NB4 (cell line): Measurements from ENCODE around the gene KIAA1217.

Experiments
- DNase-seq: peaks from one replicate; pipeline ENCODE4 v3.0.0; 2010; ENCODE audit warnings: low read depth
- H3K4me3 ChIP-seq: one replicate; pipeline ENCODE4 v1.5.1; 2011; ENCODE audit warnings: mild to moderate bottlenecking, low read depth, low read length, moderate library complexity
- MAX ChIP-seq: IDR thresholded peaks from 2 replicates; pipeline ENCODE4 v1.6.1; 2011; ENCODE audit warnings: low read depth, low read length
- MYC ChIP-seq: IDR thresholded peaks from 2 replicates; pipeline ENCODE4 v1.6.1; 2011; ENCODE audit warnings: low read depth, low read length
- POLR2A ChIP-seq: IDR thresholded peaks from 2 replicates; pipeline ENCODE4 v1.6.1; 2011; ENCODE audit warnings: mild to moderate bottlenecking; ENCODE audit not compliant: insufficient read length; ENCODE audit errors: extremely low read depth
- TF ChIP-seq, protein P1 (sequence below): IDR thresholded peaks from one replicate; pipeline ENCODE4 v1.5.1; 2012; ENCODE audit warnings: low read depth, low read length

Gene KIAA1217

GRCh38 chr10:24206334-24206733 lies 2.6 kb upstream of the KIAA1217 start:
- no peak for TF ChIP-seq MAX
- TF ChIP-seq, protein P1, sequence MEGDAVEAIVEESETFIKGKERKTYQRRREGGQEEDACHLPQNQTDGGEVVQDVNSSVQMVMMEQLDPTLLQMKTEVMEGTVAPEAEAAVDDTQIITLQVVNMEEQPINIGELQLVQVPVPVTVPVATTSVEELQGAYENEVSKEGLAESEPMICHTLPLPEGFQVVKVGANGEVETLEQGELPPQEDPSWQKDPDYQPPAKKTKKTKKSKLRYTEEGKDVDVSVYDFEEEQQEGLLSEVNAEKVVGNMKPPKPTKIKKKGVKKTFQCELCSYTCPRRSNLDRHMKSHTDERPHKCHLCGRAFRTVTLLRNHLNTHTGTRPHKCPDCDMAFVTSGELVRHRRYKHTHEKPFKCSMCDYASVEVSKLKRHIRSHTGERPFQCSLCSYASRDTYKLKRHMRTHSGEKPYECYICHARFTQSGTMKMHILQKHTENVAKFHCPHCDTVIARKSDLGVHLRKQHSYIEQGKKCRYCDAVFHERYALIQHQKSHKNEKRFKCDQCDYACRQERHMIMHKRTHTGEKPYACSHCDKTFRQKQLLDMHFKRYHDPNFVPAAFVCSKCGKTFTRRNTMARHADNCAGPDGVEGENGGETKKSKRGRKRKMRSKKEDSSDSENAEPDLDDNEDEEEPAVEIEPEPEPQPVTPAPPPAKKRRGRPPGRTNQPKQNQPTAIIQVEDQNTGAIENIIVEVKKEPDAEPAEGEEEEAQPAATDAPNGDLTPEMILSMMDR, result no peak
- TF ChIP-seq MYC, result no peak
- TF ChIP-seq POLR2A, result no peak
- H3K4me3 ChIP-seq, result no peak overlapping the region
- no peak for DNase-seq

GRCh38 chr10:24206926-24207325 lies 2.0 kb upstream of the KIAA1217 start:
- TF ChIP-seq MYC (no peak), MAX (no peak), POLR2A (no peak)
- TF ChIP-seq, protein P1, result no peak
- DNase-seq, result no peak
- H3K4me3 ChIP-seq, result no peak overlapping the region

DNA sequence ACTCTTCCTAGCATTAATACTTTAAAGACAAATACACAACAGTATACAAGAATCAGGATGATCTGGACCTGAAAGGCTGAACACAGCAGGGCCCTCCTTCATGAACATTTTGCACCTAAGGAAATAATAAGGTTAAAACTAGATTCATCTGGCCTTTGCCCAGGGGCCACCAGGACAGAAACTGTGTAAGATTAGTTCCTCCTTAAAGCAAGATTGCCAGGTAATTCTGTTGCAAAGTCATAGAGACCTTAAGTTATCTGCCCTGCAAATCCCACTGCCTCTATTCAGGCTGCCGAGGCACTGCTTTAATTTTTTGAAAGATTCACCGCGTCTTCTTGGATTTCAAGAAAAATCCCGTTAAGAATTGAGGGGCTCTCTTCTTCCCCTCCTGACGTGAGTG lies 1.6 kb upstream of the KIAA1217 start:
- TF ChIP-seq POLR2A, result no peak
- TF ChIP-seq MYC, result no peak
- TF ChIP-seq, protein P1, result no peak
- TF ChIP-seq MAX, result no peak
- H3K4me3 ChIP-seq, result no peak overlapping the region
- DNase-seq, result no peak

GRCh38 chr10:24207781-24208611 lies 942 bp upstream of the KIAA1217 start:
- no peak overlapping the region for H3K4me3 ChIP-seq
- TF ChIP-seq, protein P1, result no peak
- TF ChIP-seq POLR2A (no peak), MYC (no peak), MAX (no peak)
- DNase-seq, result no peak

DNA sequence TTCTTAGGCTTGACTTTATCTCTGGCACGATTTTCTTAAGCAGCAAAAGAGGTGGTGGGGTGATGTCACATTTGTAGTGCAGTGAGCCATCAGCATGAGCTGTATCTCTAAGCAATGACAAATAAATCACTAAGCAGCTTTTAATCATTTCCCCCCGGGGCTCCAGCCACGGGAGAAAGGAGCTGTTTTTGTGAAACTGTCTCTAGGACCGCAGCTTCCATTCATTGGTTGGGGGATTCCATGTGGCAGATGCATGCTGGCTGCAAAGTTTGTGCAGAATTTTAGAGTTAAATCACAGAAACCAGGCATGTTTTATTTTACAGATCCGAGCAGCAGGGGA lies 464 bp downstream of the KIAA1217 start:
- no peak overlapping the region for H3K4me3 ChIP-seq
- TF ChIP-seq MYC (no peak), POLR2A (no peak), MAX (no peak)
- TF ChIP-seq, protein P1, result no peak
- DNase-seq, result no peak
